Mesothelial cell of epicardium (in vitro differentiated cells): ENCODE results near the gene NPM1. TPM values are rescaled to one million over a fixed set of nuclear protein-coding genes. Genes with fewer than 3 reads are reported as not detected.
"Not testable (repeated sequence)": the region's sequence is repeated elsewhere in the genome, so short reads cannot be mapped to it uniquely, and the experiment has no call there.

Experiments used
- DNase-seq, 2 experiments: peaks; one replicate each; pipeline ENCODE4 v3.0.0; 2021; ENCODE audit warnings: low spot score in 2 of 2; ENCODE audit not compliant: unreplicated experiment in 2 of 2
- H3K27ac Mint-ChIP-seq: 2 replicates; pipeline ENCODE4 v1.8.0; 2021; ENCODE audit warnings: mixed read lengths
- H3K27me3 Mint-ChIP-seq: 2 replicates; pipeline ENCODE4 v1.8.0; 2021; ENCODE audit warnings: low read depth, mixed read lengths
- H3K36me3 Mint-ChIP-seq: 2 replicates; pipeline ENCODE4 v1.8.0; 2021; ENCODE audit warnings: mixed read lengths
- H3K4me1 Mint-ChIP-seq: 2 replicates; pipeline ENCODE4 v1.8.0; 2021; ENCODE audit warnings: mixed read lengths
- H3K4me3 Mint-ChIP-seq: 2 replicates; pipeline ENCODE4 v1.8.0; 2021; ENCODE audit warnings: mild to moderate bottlenecking, moderate library complexity, mixed read lengths
- H3K9me3 Mint-ChIP-seq: 2 replicates; pipeline ENCODE4 v1.8.0; 2021; ENCODE audit warnings: mixed read lengths
- total RNA-seq: library from RNA; stranded (reverse); gene quantifications from 3 replicates; pipeline ENCODE4 v1.2.1, GENCODE V29; 2021
- TF ChIP-seq, protein P1 (sequence below): fragments of 200-600 bp; sonication (generic); IDR thresholded peaks from one replicate; pipeline ENCODE4 v1.5.0; 2021; ENCODE audit warnings: antibody characterized with exemption; ENCODE audit not compliant: unreplicated experiment

Gene NPM1
- total RNA-seq, 1 donor from 2014 or later: 1,674 TPM

DNA sequence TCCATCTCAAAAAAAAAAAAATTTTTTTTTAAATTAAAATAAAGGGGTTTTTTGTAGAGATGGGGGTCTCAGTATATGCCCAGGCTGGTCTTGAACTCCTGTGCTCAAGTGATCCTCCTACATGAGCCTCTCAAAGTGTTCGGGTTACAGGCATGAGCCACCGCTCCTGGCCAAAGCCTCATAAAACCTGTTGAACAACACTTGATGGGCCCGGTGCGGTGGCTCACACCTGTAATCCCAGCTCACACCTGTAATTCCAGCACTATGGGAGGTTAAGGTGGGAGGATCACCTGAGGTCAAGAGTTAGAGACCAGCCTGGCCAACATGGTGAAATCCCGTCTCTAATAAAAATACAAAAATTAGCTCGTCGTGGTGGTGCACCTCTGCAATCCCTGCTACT, 7.7 kb upstream of the NPM1 start:
- Mint-ChIP-seq H3K9me3 (no peaks in the 10 kb centered on the region), H3K36me3 (no peaks in the 10 kb centered on the region), H3K27me3 (no peaks in the 10 kb centered on the region), H3K4me3 (no peak overlapping the region), H3K4me1 (no peaks in the 10 kb centered on the region), H3K27ac (no peak overlapping the region)
- DNase-seq: no peak
- TF ChIP-seq, protein P1, sequence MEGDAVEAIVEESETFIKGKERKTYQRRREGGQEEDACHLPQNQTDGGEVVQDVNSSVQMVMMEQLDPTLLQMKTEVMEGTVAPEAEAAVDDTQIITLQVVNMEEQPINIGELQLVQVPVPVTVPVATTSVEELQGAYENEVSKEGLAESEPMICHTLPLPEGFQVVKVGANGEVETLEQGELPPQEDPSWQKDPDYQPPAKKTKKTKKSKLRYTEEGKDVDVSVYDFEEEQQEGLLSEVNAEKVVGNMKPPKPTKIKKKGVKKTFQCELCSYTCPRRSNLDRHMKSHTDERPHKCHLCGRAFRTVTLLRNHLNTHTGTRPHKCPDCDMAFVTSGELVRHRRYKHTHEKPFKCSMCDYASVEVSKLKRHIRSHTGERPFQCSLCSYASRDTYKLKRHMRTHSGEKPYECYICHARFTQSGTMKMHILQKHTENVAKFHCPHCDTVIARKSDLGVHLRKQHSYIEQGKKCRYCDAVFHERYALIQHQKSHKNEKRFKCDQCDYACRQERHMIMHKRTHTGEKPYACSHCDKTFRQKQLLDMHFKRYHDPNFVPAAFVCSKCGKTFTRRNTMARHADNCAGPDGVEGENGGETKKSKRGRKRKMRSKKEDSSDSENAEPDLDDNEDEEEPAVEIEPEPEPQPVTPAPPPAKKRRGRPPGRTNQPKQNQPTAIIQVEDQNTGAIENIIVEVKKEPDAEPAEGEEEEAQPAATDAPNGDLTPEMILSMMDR: no peak

DNA sequence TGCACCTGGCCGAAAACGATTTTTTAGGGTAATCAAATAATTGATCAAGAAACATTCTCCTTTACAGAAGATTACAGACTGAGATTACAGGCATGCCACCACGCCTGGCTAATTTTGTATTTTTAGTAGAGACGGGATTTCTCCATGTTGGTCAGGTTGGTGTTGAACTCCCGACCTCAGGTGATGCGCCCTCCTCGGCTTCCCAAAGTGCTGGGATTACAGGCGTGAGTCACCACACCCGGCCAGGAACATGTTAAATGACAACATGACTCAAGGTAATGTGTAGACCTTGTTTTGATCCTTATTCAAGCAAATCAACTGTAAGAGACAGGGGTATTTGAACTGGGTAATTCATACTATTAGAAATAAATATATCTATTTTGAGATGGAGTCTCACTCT, 3.2 kb upstream of the NPM1 start:
- not testable (repeated sequence) for H3K27ac Mint-ChIP-seq, H3K4me3 Mint-ChIP-seq, H3K36me3 Mint-ChIP-seq, H3K4me1 Mint-ChIP-seq, H3K9me3 Mint-ChIP-seq, H3K27me3 Mint-ChIP-seq, DNase-seq

DNA sequence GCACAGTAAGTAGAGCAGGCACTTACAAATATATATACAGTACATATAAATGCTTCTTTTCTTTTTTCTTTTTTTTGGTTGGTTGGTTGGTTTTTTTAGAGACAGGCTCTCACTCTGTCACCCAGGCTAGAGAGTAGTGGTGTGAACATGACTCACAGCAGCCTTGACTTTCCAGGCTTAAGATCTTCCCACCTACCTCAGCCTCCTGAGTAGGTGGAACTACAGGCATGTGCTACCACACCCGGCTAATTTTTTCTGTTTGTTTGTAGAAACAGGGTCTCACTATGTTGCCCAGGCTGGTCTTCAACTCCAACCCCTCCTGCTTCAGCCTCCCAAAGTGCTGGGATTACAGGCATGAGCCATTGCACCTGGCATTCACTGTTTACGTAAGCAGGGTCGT, 2.6 kb upstream of the NPM1 start:
- H3K27me3 Mint-ChIP-seq, H3K36me3 Mint-ChIP-seq, DNase-seq, H3K4me3 Mint-ChIP-seq, H3K9me3 Mint-ChIP-seq, H3K27ac Mint-ChIP-seq: not testable (repeated sequence)
- H3K4me1 Mint-ChIP-seq: peaks cover 15% of the 10 kb centered on the region

DNA sequence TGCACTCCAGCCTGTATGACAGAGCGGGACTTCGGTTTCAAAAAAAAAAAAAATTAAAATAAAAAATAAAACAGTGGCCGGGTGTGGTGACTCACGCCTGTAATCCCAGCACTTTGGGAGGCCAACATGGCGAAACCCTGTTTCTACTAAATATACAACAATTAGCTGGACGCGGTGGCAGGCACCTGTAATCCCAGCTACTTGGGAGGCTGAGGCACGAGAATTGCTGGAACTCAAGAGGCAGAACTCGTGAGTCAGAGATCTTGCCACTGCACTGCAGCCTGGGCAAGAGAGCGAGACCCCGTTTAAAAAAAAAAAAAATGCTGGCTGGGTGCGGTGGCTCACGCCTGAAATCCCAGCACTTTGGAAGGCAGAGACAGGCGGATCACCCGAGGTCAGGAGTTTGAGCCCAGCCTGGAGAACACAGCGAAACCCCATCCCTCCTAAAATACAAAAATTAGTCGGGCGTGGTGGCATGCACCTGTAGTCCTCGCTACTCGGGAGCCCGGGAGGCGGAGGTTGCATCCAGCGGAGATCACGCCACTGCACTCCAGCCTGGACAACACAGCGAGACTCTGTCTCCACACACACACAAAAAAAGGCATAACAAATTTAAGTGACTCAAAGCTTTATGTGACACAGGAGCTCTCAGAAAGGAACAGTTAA, 1.5 kb upstream of the NPM1 start:
- Mint-ChIP-seq H3K4me1 (peaks cover 25% of the 10 kb centered on the region), H3K4me3 (no peak overlapping the region), H3K36me3 (peaks cover 3% of the 10 kb centered on the region), H3K9me3 (no peaks in the 10 kb centered on the region), H3K27ac (no peak overlapping the region), H3K27me3 (no peaks in the 10 kb centered on the region)
- DNase-seq: peak in 1 of 2 experiments; percentile 14
- TF ChIP-seq, protein P1: no peak

DNA sequence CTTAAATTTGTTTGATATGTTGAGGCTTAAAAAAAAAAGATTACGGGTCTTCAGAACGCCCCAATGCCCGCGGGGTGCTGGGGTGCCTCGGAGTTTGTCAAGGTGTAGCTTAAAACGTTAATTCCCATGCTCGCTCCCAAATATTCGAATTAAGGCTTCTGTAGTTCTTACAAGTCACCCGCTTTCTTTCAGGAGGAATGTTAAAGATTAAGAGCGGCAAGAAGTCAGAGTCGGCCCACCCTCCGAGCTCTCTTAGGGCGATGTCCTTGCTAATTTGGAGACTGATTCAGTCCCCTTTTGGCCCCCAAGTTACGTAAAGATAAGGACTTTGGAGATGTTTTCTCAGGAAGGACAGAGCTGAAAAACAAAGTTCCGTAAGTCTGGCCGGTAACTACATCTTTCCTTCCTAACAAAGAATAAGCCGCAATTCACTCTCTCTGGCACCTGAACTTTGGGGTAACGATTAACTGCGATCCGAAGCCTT, 746 bp upstream of the NPM1 start:
- H3K9me3 Mint-ChIP-seq: no peaks in the 10 kb centered on the region
- H3K4me3 Mint-ChIP-seq: peak overlapping the region; percentile 95
- peaks cover 7% of the 10 kb centered on the region for H3K36me3 Mint-ChIP-seq
- DNase-seq: peak in 1 of 2 experiments; percentile 43
- H3K27me3 Mint-ChIP-seq: no peaks in the 10 kb centered on the region
- peak overlapping the region; percentile 99 for H3K27ac Mint-ChIP-seq
- H3K4me1 Mint-ChIP-seq: peaks cover 30% of the 10 kb centered on the region
- TF ChIP-seq, protein P1: no peak

DNA sequence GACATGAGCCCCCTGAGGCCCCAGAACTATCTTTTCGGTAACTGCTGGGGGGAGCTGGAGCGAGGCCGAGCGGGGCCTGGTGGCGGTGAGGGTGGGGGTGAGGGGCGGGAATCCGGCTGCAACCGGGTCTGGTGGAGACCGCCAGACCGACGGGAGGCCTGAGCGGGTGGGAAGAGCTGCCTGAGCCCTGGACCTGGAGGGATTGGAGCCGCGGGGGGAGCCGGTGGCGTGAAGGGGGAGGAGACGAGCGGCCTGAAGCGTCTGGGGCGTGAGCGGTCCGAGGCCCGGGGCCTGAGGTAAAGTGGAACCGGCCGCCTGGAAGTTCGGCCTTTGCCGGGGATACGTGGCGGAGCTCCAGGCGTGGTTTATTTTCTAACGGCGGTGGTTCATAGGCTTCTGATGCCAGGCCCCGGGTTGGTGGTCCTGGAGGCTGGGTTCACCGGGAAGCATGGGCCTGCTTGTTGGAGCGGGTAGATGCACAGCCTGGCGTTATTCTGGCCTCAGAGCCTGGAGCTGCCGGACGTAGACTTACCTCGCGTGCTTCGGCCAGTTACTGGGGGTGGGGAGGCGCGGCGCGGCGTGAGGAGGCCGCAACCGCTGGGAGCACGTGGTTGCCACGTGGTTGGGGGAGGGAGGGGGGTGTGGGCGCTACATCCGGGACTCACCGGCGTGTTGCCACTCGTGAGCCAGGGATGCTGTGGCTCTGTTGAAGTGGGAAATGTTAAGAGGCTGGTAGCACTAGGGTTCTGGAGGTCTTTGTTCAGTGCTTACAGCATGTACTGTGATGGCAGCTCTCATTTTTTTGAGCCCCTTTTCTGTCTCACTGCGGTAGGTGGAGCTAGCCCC, 544 bp downstream of the NPM1 start:
- peak; percentile 56 to 71 for DNase-seq
- no peaks in the 10 kb centered on the region for H3K9me3 Mint-ChIP-seq
- TF ChIP-seq, protein P1: no peak
- H3K27ac Mint-ChIP-seq: peak overlapping the region; percentile 99
- H3K4me1 Mint-ChIP-seq: peaks cover 37% of the 10 kb centered on the region
- peak overlapping the region; percentile 95 for H3K4me3 Mint-ChIP-seq
- no peaks in the 10 kb centered on the region for H3K27me3 Mint-ChIP-seq
- H3K36me3 Mint-ChIP-seq: peaks cover 14% of the 10 kb centered on the region
